SK-N-SH (cell line): Measurements from ENCODE around the gene RPA3. TPM values are rescaled to one million over a fixed set of nuclear protein-coding genes. Genes with fewer than 3 reads are reported as not detected.

Source experiments
- CTCF ChIA-PET: fragments of 300-600, 350-600 bp; formaldehyde crosslinking; extraction: SDS; loops from one replicate; lab custom pipeline; 2021; lab: Yijun Ruan, JAX
- POLR2A ChIA-PET: fragments of 350-600 bp; sonication (Branson Sonifier 250); formaldehyde crosslinking; extraction: SDS; loops from one replicate; lab custom pipeline; 2020; ENCODE audit warnings: antibody characterized with exemption, inconsistent platforms; lab: Yijun Ruan, JAX
- DNase-seq: peaks from one replicate; pipeline ENCODE4 v3.0.0; 2012
- H2AFZ ChIP-seq: fragments of 200-600 bp; sonication (generic); 2 replicates; pipeline ENCODE4 v1.8.1; 2016; ENCODE audit warnings: antibody characterized with exemption, mild to moderate bottlenecking, low read depth
- H3F3A ChIP-seq: fragments of 200-600 bp; sonication (generic); replicated peaks from 2 replicates; pipeline ENCODE3; 2016; ENCODE audit warnings: antibody characterized with exemption, mild to moderate bottlenecking; ENCODE audit not compliant: insufficient read depth
- H3K27ac ChIP-seq, 2 experiments: fragments of 200-500 bp in 1 of 2; fragments of 200-600 bp in 1 of 2; sonication (Bioruptor generic) in 1 of 2; sonication (generic), shearing (Covaris generic) in 1 of 2; 2 replicates each; pipeline versions ENCODE4 v1.5.1 to v1.6.1; 2014 to 2016; ENCODE audit warnings: low read depth in 2 of 2, inconsistent platforms in 1 of 2, low read length in 1 of 2, mild to moderate bottlenecking in 1 of 2, mixed read lengths in 1 of 2
- H3K27me3 ChIP-seq: fragments of 200-600 bp; sonication (generic), shearing (Covaris generic); 2 replicates; pipeline ENCODE4 v1.6.1; 2016; ENCODE audit warnings: mixed run types; ENCODE audit not compliant: insufficient read depth
- H3K36me3 ChIP-seq, 2 experiments: fragments of 200-500 bp in 1 of 2; fragments of 200-600 bp in 1 of 2; sonication (Bioruptor generic) in 1 of 2; sonication (generic) in 1 of 2; replicated peaks in 1 of 2; 2 replicates each; pipeline versions ENCODE3 to v1.5.1; 2014 to 2016; ENCODE audit warnings: low read length in 1 of 2, mild to moderate bottlenecking in 1 of 2; ENCODE audit not compliant: insufficient read depth in 2 of 2, control insufficient read depth in 1 of 2
- H3K4me1 ChIP-seq, 2 experiments: fragments of 200-500 bp in 1 of 2; fragments of 200-600 bp in 1 of 2; sonication (Bioruptor generic) in 1 of 2; sonication (generic), shearing (Covaris generic) in 1 of 2; 2 replicates each; pipeline versions ENCODE4 v1.5.1 to v1.6.1; 2014 to 2016; ENCODE audit warnings: low read depth in 1 of 2, low read length in 1 of 2, mixed run types in 1 of 2; ENCODE audit not compliant: insufficient read depth in 2 of 2, control insufficient read depth in 1 of 2
- H3K4me2 ChIP-seq: fragments of 200-600 bp; sonication (generic), shearing (Covaris generic); 2 replicates; pipeline ENCODE4 v1.6.1; 2017; ENCODE audit warnings: mixed run types
- H3K4me3 ChIP-seq, 2 experiments: fragments of 200-500 bp in 1 of 2; fragments of 200-600 bp in 1 of 2; sonication (Bioruptor generic) in 1 of 2; sonication (generic), shearing (Covaris generic) in 1 of 2; 2 replicates each; pipeline versions ENCODE4 v1.5.1 to v1.8.1; 2014 to 2016; ENCODE audit warnings: low read depth in 2 of 2, inconsistent platforms in 1 of 2, low read length in 1 of 2, mild to moderate bottlenecking in 1 of 2, mixed read lengths in 1 of 2, moderate library complexity in 1 of 2
- H3K79me2 ChIP-seq: fragments of 200-600 bp; sonication (generic); 2 replicates; pipeline ENCODE4 v1.8.1; 2017; ENCODE audit warnings: mild to moderate bottlenecking; ENCODE audit not compliant: insufficient read depth
- H3K9ac ChIP-seq: fragments of 200-600 bp; sonication (generic); 2 replicates; pipeline ENCODE4 v1.6.1; 2017; ENCODE audit warnings: mixed run types
- H3K9me2 ChIP-seq: fragments of 200-600 bp; sonication (generic); 2 replicates; pipeline ENCODE4 v1.6.1; 2017; ENCODE audit warnings: mixed run types
- H3K9me3 ChIP-seq: fragments of 200-600 bp; sonication (generic); 2 replicates; pipeline ENCODE4 v1.6.1; 2017; ENCODE audit warnings: mixed run types, mild to moderate bottlenecking, moderate library complexity
- H4K20me1 ChIP-seq: fragments of 200-600 bp; sonication (generic); 2 replicates; pipeline ENCODE4 v1.6.1; 2017; ENCODE audit warnings: mild to moderate bottlenecking, mixed run types; ENCODE audit not compliant: insufficient read depth
- GATA2 ChIP-seq: sonication (generic); formaldehyde crosslinking; IDR thresholded peaks from 2 replicates; pipeline ENCODE4 v1.5.0; 2020; ENCODE audit warnings: mild to moderate bottlenecking, missing genetic modification reagents
- IRF3 ChIP-seq: fragments of 150-350 bp; IDR thresholded peaks from 2 replicates; pipeline ENCODE4 v1.6.1; 2016; ENCODE audit warnings: mild to moderate bottlenecking, low read depth, low read length
- JUND ChIP-seq: IDR thresholded peaks from 2 replicates; pipeline ENCODE4 v1.4.0; 2012
- NFIC ChIP-seq: IDR thresholded peaks from 2 replicates; pipeline ENCODE4 v1.4.0; 2012; ENCODE audit warnings: borderline replicate concordance
- NRF1 ChIP-seq: IDR thresholded peaks from 2 replicates; pipeline ENCODE4 v1.6.1; 2012; ENCODE audit warnings: low read depth, mild to moderate bottlenecking, low read length
- POLR2AphosphoS5 ChIP-seq: IDR thresholded peaks from 2 replicates; pipeline ENCODE4 v1.6.1; 2012; ENCODE audit warnings: low read depth, low read length
- RCOR1 ChIP-seq: fragments of 150-350 bp; IDR thresholded peaks from 2 replicates; pipeline ENCODE4 v1.6.1; 2017; ENCODE audit warnings: antibody characterized with exemption, low read length
- REST ChIP-seq: IDR thresholded peaks from 2 replicates; pipeline ENCODE4 v1.6.1; 2012; ENCODE audit warnings: mild to moderate bottlenecking, low read depth, low read length, moderate library complexity
- RXRA ChIP-seq: IDR thresholded peaks from 2 replicates; pipeline ENCODE4 v1.4.0; 2012; ENCODE audit warnings: low read depth, mild to moderate bottlenecking, borderline replicate concordance
- SMC3 ChIP-seq: IDR thresholded peaks from 2 replicates; pipeline ENCODE4 v1.6.1; 2012; ENCODE audit warnings: low read depth, low read length, improper control_type of control experiment
- TEAD4 ChIP-seq: IDR thresholded peaks from 2 replicates; pipeline ENCODE4 v1.4.0; 2012; ENCODE audit warnings: mild to moderate bottlenecking, borderline replicate concordance; ENCODE audit not compliant: insufficient read depth
- USF1 ChIP-seq: IDR thresholded peaks from 2 replicates; pipeline ENCODE4 v1.4.0; 2012; ENCODE audit warnings: low read depth, borderline replicate concordance
- YY1 ChIP-seq: IDR thresholded peaks from 2 replicates; pipeline ENCODE4 v1.4.0; 2012; ENCODE audit warnings: low read depth, mild to moderate bottlenecking
- ZBTB33 ChIP-seq: IDR thresholded peaks from 2 replicates; pipeline ENCODE4 v1.4.0; 2012; ENCODE audit warnings: low read depth, borderline replicate concordance
- WGBS: methylation state at CpG from one replicate; pipeline ENCODE4 v1.1.6; 2017; ENCODE audit warnings: low lambda C conversion rate; 5-methylcytosine and 5-hydroxymethylcytosine counted together
- polyA plus RNA-seq, 3 experiments: library from polyadenylated mRNA; depleted of rRNA; stranded (reverse); fragments of >200 nt; gene quantifications; 2 replicates each; pipeline ENCODE4 v1.2.3, GENCODE V29; 2012

Gene RPA3
- polyA plus RNA-seq, 1 of the 3 experiments (the other 2 are of a cell fraction) = 39.0 TPM

GRCh38 chr7:7664291-7664690, 54.1 kb downstream of the RPA3 start:
- Histone ChIP-seq H3K4me2 (no peak overlapping the region), H3K79me2 (0 out of 2 replicates have a peak, but pooled peaks cover 7% of the 10 kb centered on the region), H3K9me3 (no peaks in the 10 kb centered on the region), H3K9me2 (no peaks in the 10 kb centered on the region), H3K27ac (peak overlapping the region in 1 of 2 experiments; percentile 58; a peak in 2 of 4 replicates), H3K9ac (no peak overlapping the region), H4K20me1 (no peaks in the 10 kb centered on the region), H3K4me3 (no peak overlapping the region), H3K36me3 (no peaks in the 10 kb centered on the region), H3K4me1 (peaks cover 0 to 5% of the 10 kb centered on the region in 2 experiments; a peak in 2 of 4 replicates), H3F3A (no peaks in the 10 kb centered on the region), H3K27me3 (no peaks in the 10 kb centered on the region), H2AFZ (no peak overlapping the region)
- TF ChIP-seq GATA2 (no peak), POLR2AphosphoS5 (no peak), SMC3 (no peak), JUND (no peak), NRF1 (no peak), TEAD4 (no peak), ZBTB33 (no peak), REST (no peak), RCOR1 (no peak), YY1 (no peak), RXRA (no peak), IRF3 (no peak), USF1 (no peak), NFIC (no peak)
- CTCF ChIA-PET = interaction anchor here (1.3 to 4.3 kb wide), 2 partner anchors 17 to 22 kb away, joined by 5 to 21 read pairs; no protein-coding TSS in a partner anchor
- POLR2A ChIA-PET = no interaction called here
- WGBS = 90% methylated on average over 3 of the region's 3 CpGs
- no peak for DNase-seq
